Activated CD4-positive, alpha-beta T cell treated with anti-CD3 and anti-CD28 coated beads, Interleukin-2, amount 50 U/mL, for 1 hour (primary cell): ENCODE data around the gene RBM48.

ENCODE experiments used
- DNase-seq: peaks from one replicate; pipeline ENCODE4 v3.0.0-alpha.2; 2020

Gene RBM48

GRCh38 chr7:92546856-92547497 is 18.4 kb downstream of the RBM48 start:
- DNase-seq: no peak

DNA sequence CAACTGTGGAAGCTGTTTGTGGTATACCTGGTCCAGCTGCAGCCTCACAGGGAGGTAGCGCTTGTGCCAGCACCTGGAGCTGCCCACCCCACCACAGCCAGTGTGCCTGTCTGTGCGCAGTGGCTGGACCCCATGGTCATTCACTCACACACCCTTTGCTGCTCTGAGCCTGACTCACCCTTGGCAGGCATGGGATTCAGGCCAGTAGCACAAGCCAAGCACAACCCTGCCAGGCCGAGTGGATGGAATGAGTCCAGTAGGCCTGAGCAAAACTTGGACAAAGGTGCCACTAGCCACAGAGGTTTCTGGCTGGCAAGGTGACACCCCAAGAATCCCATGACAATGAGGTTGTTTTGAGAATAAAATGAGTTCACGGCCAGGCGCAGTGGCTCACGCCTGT is 19.0 kb downstream of the RBM48 start:
- DNase-seq: no peak

- no peak for DNase-seq
These were observed 21.6 kb downstream of the RBM48 start for GRCh38 chr7:92550194-92550593.

DNA sequence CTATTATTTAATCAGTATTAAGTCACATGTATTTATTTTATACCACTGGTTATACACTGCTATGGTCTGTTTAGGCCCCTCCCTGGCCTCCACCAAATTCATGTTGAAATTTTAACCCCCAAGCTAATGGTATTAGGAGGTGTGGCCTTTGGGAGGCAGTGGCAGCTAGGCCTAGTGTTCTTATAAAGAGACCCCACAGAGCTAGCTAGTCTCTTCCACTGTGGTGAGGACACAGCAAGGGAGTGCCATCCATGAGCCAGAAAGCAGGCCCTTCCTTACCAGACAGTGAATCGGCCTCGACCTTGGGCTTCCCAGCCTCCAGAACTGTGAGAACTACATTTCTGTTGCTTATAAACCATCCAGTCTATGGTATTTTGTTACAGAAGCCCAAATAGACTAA is 28.7 kb downstream of the RBM48 start:
- no peak for DNase-seq

GRCh38 chr7:92557808-92558362 is 29.3 kb downstream of the RBM48 start:
- no peak for DNase-seq

GRCh38 chr7:92560602-92561001 is 32.0 kb downstream of the RBM48 start:
- DNase-seq: no peak

DNA sequence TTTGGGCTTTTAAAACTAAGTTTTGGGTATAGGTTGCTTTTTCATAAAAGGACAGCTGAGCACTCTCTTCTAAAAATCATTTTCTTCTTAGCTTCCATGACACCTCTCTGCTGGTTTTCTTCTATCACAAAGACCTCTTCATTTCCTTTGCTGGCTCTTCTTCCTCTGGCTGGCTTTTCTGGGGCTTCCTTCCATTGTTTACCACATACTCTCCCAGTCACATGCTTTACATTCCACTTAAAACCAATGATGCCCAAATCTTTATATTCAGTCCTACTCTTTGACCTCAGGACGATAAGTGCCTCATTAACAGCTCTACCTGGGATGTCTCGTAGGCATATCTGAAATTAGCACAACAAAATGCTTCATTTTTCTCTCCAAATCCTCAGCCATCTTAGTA is 34.8 kb downstream of the RBM48 start:
- DNase-seq: no peak

DNA sequence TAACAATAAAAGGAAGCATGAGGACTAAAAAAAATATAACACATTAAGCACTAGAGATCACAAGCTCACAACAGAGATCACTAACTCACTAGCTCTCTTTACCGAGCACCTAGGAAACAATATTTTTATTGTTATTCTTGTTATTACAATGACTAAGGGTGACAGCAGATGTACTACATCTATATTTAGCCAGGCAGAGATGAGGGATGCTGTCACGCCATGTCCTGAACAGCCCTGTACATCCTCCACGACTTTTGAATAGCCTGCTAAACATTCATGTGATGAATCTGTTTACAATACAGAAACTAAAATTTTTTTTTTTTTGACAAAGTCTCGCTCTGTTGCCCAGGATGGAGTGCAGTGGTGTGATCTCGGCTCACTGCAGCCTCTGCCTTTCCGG is 38.9 kb downstream of the RBM48 start:
- no peak for DNase-seq

- no peak for DNase-seq
These were observed 40.5 kb downstream of the RBM48 start for GRCh38 chr7:92569137-92569536.

- no peak for DNase-seq
These were observed 47.7 kb downstream of the RBM48 start for GRCh38 chr7:92576296-92576695.

DNA sequence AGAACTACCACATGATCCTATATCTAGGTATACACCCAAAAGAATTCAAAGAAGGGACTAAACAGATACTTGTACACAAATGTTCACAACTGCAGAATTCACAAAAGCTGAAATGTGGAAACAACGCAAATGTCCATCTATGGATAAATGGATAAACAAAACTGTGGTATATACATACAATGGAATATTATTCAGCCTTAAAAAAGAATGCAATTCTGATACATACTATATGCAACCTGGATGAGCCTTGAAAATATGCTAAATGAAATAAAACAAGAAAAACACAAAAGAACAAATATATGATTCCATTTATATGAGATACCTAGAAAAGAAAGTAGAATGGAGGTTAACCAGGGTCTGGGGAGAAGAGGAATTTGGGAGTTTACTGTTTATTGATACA is 54.4 kb downstream of the RBM48 start:
- DNase-seq: no peak

GRCh38 chr7:92584953-92585352 is 56.4 kb downstream of the RBM48 start:
- no peak for DNase-seq

GRCh38 chr7:92586403-92586802 is 57.8 kb downstream of the RBM48 start:
- DNase-seq: no peak

- DNase-seq: no peak
These were observed 58.2 kb downstream of the RBM48 start for GRCh38 chr7:92586841-92587240.
